WTC11 (cell line): ENCODE data around the gene OVOL2. TPM values are rescaled to one million over a fixed set of nuclear protein-coding genes. Genes with fewer than 3 reads are reported as not detected.

Experiments
- ATAC-seq: fragments of 200-7000 bp; cut with Tn5 transposase; 2 replicates; pipeline ENCODE4 v1.10.0; 2021; ENCODE audit warnings: mild to moderate bottlenecking, moderate library complexity
- CTCF ChIA-PET: fragments of 300-600 bp; sonication (Branson Sonifier 250); formaldehyde crosslinking; loops from one replicate; lab custom pipeline; 2021; ENCODE audit warnings: antibody characterized with exemption; lab: Charles Lee
- POLR2A ChIA-PET: fragments of 350-600 bp; sonication (Branson Sonifier 250); formaldehyde crosslinking; loops from one replicate; lab custom pipeline; 2021; ENCODE audit warnings: antibody characterized with exemption; lab: Charles Lee
- DNase-seq: peaks from one replicate; pipeline ENCODE4 v3.0.0; 2021; ENCODE audit warnings: low spot score
- H3K27ac Mint-ChIP-seq: 2 replicates; pipeline ENCODE4 v1.8.0; 2021; ENCODE audit warnings: mixed read lengths
- H3K27me3 Mint-ChIP-seq: 2 replicates; pipeline ENCODE4 v1.8.0; 2021; ENCODE audit warnings: low read depth, mild to moderate bottlenecking, moderate library complexity, mixed read lengths
- H3K36me3 Mint-ChIP-seq: 2 replicates; pipeline ENCODE4 v1.8.0; 2021; ENCODE audit warnings: mixed read lengths
- H3K4me1 Mint-ChIP-seq: 2 replicates; pipeline ENCODE4 v1.8.0; 2022; ENCODE audit warnings: mixed read lengths
- H3K4me3 Mint-ChIP-seq: 2 replicates; pipeline ENCODE4 v1.8.0; 2021; ENCODE audit warnings: mild to moderate bottlenecking, moderate library complexity, mixed read lengths
- H3K9me3 Mint-ChIP-seq: 2 replicates; pipeline ENCODE4 v1.8.0; 2021; ENCODE audit warnings: mixed read lengths
- ARID4B ChIP-seq: sonication (generic); formaldehyde crosslinking; IDR thresholded peaks from 2 replicates; pipeline ENCODE4 v1.8.0; 2023; ENCODE audit warnings: missing genetic modification reagents, mild to moderate bottlenecking, borderline replicate concordance
- ATF6 ChIP-seq: sonication (generic); formaldehyde crosslinking; IDR thresholded peaks from 2 replicates; pipeline ENCODE4 v1.8.1; 2023; ENCODE audit warnings: mild to moderate bottlenecking, missing genetic modification reagents
- CREB1 ChIP-seq: sonication (generic); formaldehyde crosslinking; IDR thresholded peaks from 2 replicates; pipeline ENCODE4 v1.8.0; 2023; ENCODE audit warnings: mild to moderate bottlenecking, missing genetic modification reagents
- HMGA2 ChIP-seq: fragments of 250-450 bp; sonication (Bioruptor Pico); IDR thresholded peaks from 2 replicates; pipeline ENCODE4 v1.4.0; 2021; ENCODE audit warnings: mild to moderate bottlenecking, moderate library complexity
- IRF2 ChIP-seq: sonication (generic); formaldehyde crosslinking; IDR thresholded peaks from 2 replicates; pipeline ENCODE4 v1.8.0; 2022; ENCODE audit warnings: low read depth, missing genetic modification reagents, borderline replicate concordance
- MXD4 ChIP-seq: fragments of 250-450 bp; sonication (Bioruptor Pico); IDR thresholded peaks from 2 replicates; pipeline ENCODE4 v1.8.0; 2021; ENCODE audit warnings: mild to moderate bottlenecking, moderate library complexity, borderline replicate concordance
- MYBL2 ChIP-seq: sonication (generic); formaldehyde crosslinking; IDR thresholded peaks from 2 replicates; pipeline ENCODE4 v1.8.1; 2023; ENCODE audit warnings: mild to moderate bottlenecking, moderate library complexity, missing genetic modification reagents
- NFE2L1 ChIP-seq: sonication (generic); formaldehyde crosslinking; IDR thresholded peaks from 2 replicates; pipeline ENCODE4 v1.8.1; 2023; ENCODE audit warnings: missing genetic modification reagents
- OVOL2 ChIP-seq: fragments of 250-450 bp; sonication (Bioruptor Pico); IDR thresholded peaks from 2 replicates; pipeline ENCODE4 v1.9.0; 2021; ENCODE audit warnings: mild to moderate bottlenecking, borderline replicate concordance
- PRRX2 ChIP-seq: fragments of 250-450 bp; sonication (Bioruptor Pico); IDR thresholded peaks from 2 replicates; pipeline ENCODE4 v1.8.0; 2021; ENCODE audit warnings: mild to moderate bottlenecking
- STAT6 ChIP-seq: sonication (generic); formaldehyde crosslinking; conservative IDR thresholded peaks from 2 replicates; pipeline ENCODE4 v1.8.1; 2023; ENCODE audit warnings: mild to moderate bottlenecking, low read depth, missing genetic modification reagents, moderate library complexity
- TCF7 ChIP-seq: sonication (generic); formaldehyde crosslinking; IDR thresholded peaks from 2 replicates; pipeline ENCODE4 v1.8.0; 2022; ENCODE audit warnings: mild to moderate bottlenecking, low read depth, missing genetic modification reagents, moderate library complexity
- TEAD1 ChIP-seq: sonication (generic); formaldehyde crosslinking; IDR thresholded peaks from 2 replicates; pipeline ENCODE4 v1.8.0; 2022; ENCODE audit warnings: mild to moderate bottlenecking, missing genetic modification reagents
- USF2 ChIP-seq: sonication (generic); formaldehyde crosslinking; IDR thresholded peaks from 2 replicates; pipeline ENCODE4 v1.8.1; 2023; ENCODE audit warnings: mild to moderate bottlenecking, missing genetic modification reagents, moderate library complexity
- ZNF121 ChIP-seq: sonication (generic); formaldehyde crosslinking; IDR thresholded peaks from 2 replicates; pipeline ENCODE4 v1.8.0; 2023; ENCODE audit warnings: missing genetic modification reagents
- ZNF512 ChIP-seq: sonication (generic); formaldehyde crosslinking; IDR thresholded peaks from 2 replicates; pipeline ENCODE4 v1.8.1; 2022; ENCODE audit warnings: missing genetic modification reagents, borderline replicate concordance
- ZNF671 ChIP-seq: fragments of 250-450 bp; sonication (Bioruptor Pico); IDR thresholded peaks from 2 replicates; pipeline ENCODE4 v1.8.0; 2021; ENCODE audit warnings: mild to moderate bottlenecking
- total RNA-seq: library from RNA; stranded (reverse); gene quantifications from 3 replicates; pipeline ENCODE4 v1.2.3, GENCODE V29; 2021

OVOL2 gene
- total RNA-seq, 1 experiment from 2014 or later = 9.8 TPM

GRCh38 chr20:17987988-17988387, 69.7 kb downstream of the OVOL2 start:
- ChIA-PET CTCF (no interaction called here), POLR2A (no interaction called here)
- ATAC-seq (no peak), DNase-seq (no peak)
- no peak overlapping the region for H3K27ac Mint-ChIP-seq
- H3K9me3 Mint-ChIP-seq = no peaks in the 10 kb centered on the region
- no peaks in the 10 kb centered on the region for H3K27me3 Mint-ChIP-seq
- TF ChIP-seq PRRX2 (no peak), ATF6 (no peak), NFE2L1 (CRISPR knock-in tag) (no peak), HMGA2 (CRISPR knock-in tag) (no peak), ZNF512 (CRISPR knock-in tag) (no peak), USF2 (CRISPR knock-in tag) (no peak), MXD4 (CRISPR knock-in tag) (no peak), TCF7 (no peak), ZNF671 (CRISPR knock-in tag) (no peak), CREB1 (CRISPR knock-in tag) (no peak), STAT6 (CRISPR knock-in tag) (no peak), TEAD1 (CRISPR knock-in tag) (no peak), OVOL2 (CRISPR knock-in tag) (no peak), ZNF121 (CRISPR knock-in tag) (no peak), MYBL2 (no peak), IRF2 (CRISPR knock-in tag) (no peak), ARID4B (CRISPR knock-in tag) (no peak)
- H3K4me3 Mint-ChIP-seq = no peak overlapping the region
- peaks cover 34% of the 10 kb centered on the region for H3K36me3 Mint-ChIP-seq
- H3K4me1 Mint-ChIP-seq = peaks cover 13% of the 10 kb centered on the region
